ACC112 (cell line): ENCODE data around the gene S100G.
"Not testable (repeated sequence)": the region's sequence is repeated elsewhere in the genome, so short reads cannot be mapped to it uniquely, and the experiment has no call there.

Source experiments
- H2AFZ ChIP-seq: fragments of 200-600 bp; sonication (generic); one replicate; pipeline ENCODE4 v1.6.0; 2017; ENCODE audit warnings: antibody characterized with exemption, low read length; ENCODE audit not compliant: unreplicated experiment
- H3K27ac ChIP-seq: fragments of 200-600 bp; sonication (generic); 2 replicates; pipeline ENCODE4 v1.5.1; 2014; ENCODE audit warnings: low read depth, mild to moderate bottlenecking, antibody characterized with exemption, low read length, moderate library complexity
- H3K27me3 ChIP-seq: fragments of 200-600 bp; sonication (generic); 2 replicates; pipeline ENCODE4 v1.6.1; 2014; ENCODE audit warnings: mild to moderate bottlenecking, antibody characterized with exemption, low read length, moderate library complexity, mixed read lengths; ENCODE audit not compliant: insufficient read depth
- H3K36me3 ChIP-seq: fragments of 200-600 bp; sonication (generic); 2 replicates; pipeline ENCODE4 v1.6.1; 2016; ENCODE audit warnings: mild to moderate bottlenecking, antibody characterized with exemption, low read length, moderate library complexity, mixed read lengths; ENCODE audit not compliant: insufficient read depth
- H3K4me1 ChIP-seq: fragments of 200-600 bp; sonication (generic); one replicate; pipeline ENCODE4 v1.6.1; 2016; ENCODE audit warnings: low read length, mixed read lengths; ENCODE audit not compliant: insufficient read depth, unreplicated experiment, control insufficient read depth
- H3K4me3 ChIP-seq: fragments of 200-600 bp; sonication (generic); 2 replicates; pipeline ENCODE4 v1.5.1; 2014; ENCODE audit warnings: mild to moderate bottlenecking, low read depth, low read length
- H3K79me2 ChIP-seq: fragments of 200-600 bp; sonication (generic); one replicate; pipeline ENCODE4 v1.6.0; 2016; ENCODE audit warnings: low read length; ENCODE audit not compliant: control insufficient read depth, unreplicated experiment, insufficient read depth

The S100G gene

GRCh38 chrX:16649858-16650257, at the start of gene S100G:
S100G (plus strand) TSS chrX:16650158; CDS start chrX:16651007, 849 bp downstream.
- no peaks in the 10 kb centered on the region for H3K79me2 ChIP-seq
- H3K4me3 ChIP-seq = no peak within 1 kb of the TSS
- H3K36me3 ChIP-seq = peaks cover 6% of the 10 kb centered on the region; the same call in 1 of the 2 replicates
- no peak within 1 kb of the TSS for H2AFZ ChIP-seq
- no peaks in the 10 kb centered on the region for H3K27me3 ChIP-seq
- peaks cover 23% of the 10 kb centered on the region for H3K4me1 ChIP-seq
- H3K27ac ChIP-seq = no peak within 1 kb of the TSS

- Histone ChIP-seq H3K79me2 (no peaks in the 10 kb centered on the region), H3K4me1 (peaks cover 17% of the 10 kb centered on the region), H3K4me3 (no peak overlapping the region), H3K27ac (no peak overlapping the region), H3K27me3 (no peaks in the 10 kb centered on the region), H2AFZ (no peak overlapping the region), H3K36me3 (peaks cover under 1% of the 10 kb centered on the region; the same call in 1 of the 2 replicates)
Measured at GRCh38 chrX:16601885-16602284, 48.1 kb upstream of the S100G start.

- H3K4me1 ChIP-seq = peaks cover 17% of the 10 kb centered on the region
- not testable (repeated sequence) for H3K79me2 ChIP-seq, H3K27me3 ChIP-seq
Measured at GRCh38 chrX:16603235-16603634, 46.7 kb upstream of the S100G start.

GRCh38 chrX:16603822-16604221, 46.1 kb upstream of the S100G start:
- Histone ChIP-seq H3K27ac (peak overlapping the region; percentile 62), H2AFZ (no peak overlapping the region), H3K4me1 (peaks cover 17% of the 10 kb centered on the region), H3K79me2 (no peaks in the 10 kb centered on the region), H3K4me3 (no peak overlapping the region), H3K27me3 (no peaks in the 10 kb centered on the region), H3K36me3 (peaks cover 6% of the 10 kb centered on the region)

More at GRCh38 chrX:16603235-16603634, 46.7 kb upstream of the S100G start:
- not testable (repeated sequence) for H2AFZ ChIP-seq, H3K4me3 ChIP-seq, H3K36me3 ChIP-seq, H3K27ac ChIP-seq

- Histone ChIP-seq H3K27ac (peak overlapping the region; percentile 62), H2AFZ (peak overlapping the region; percentile 8), H3K27me3 (no peaks in the 10 kb centered on the region), H3K4me1 (peaks cover 18% of the 10 kb centered on the region), H3K36me3 (peaks cover 8% of the 10 kb centered on the region), H3K79me2 (no peaks in the 10 kb centered on the region), H3K4me3 (no peak overlapping the region)
Measured at GRCh38 chrX:16604337-16604736, 45.6 kb upstream of the S100G start.

GRCh38 chrX:16606142-16606720, 43.7 kb upstream of the S100G start:
- H3K36me3 ChIP-seq = peaks cover 8% of the 10 kb centered on the region
- no peaks in the 10 kb centered on the region for H3K27me3 ChIP-seq
- H3K27ac ChIP-seq = no peak overlapping the region
- H3K79me2 ChIP-seq = no peaks in the 10 kb centered on the region
- no peak overlapping the region for H3K4me3 ChIP-seq
- no peak overlapping the region for H2AFZ ChIP-seq
- peaks cover 32% of the 10 kb centered on the region for H3K4me1 ChIP-seq

GRCh38 chrX:16610121-16610621, 39.8 kb upstream of the S100G start:
- Histone ChIP-seq H3K4me1 (peaks cover 15% of the 10 kb centered on the region), H3K79me2 (no peaks in the 10 kb centered on the region), H3K36me3 (peaks cover 8% of the 10 kb centered on the region), H3K4me3 (no peak overlapping the region), H2AFZ (peak overlapping the region; percentile 38), H3K27ac (peak overlapping the region; percentile 86), H3K27me3 (no peaks in the 10 kb centered on the region)

GRCh38 chrX:16610654-16611053, 39.3 kb upstream of the S100G start:
- not testable (repeated sequence) for H2AFZ ChIP-seq, H3K27me3 ChIP-seq, H3K4me3 ChIP-seq, H3K79me2 ChIP-seq, H3K36me3 ChIP-seq
- Histone ChIP-seq H3K4me1 (peaks cover 15% of the 10 kb centered on the region), H3K27ac (peak overlapping the region; percentile 86)

- Histone ChIP-seq H3K27ac (no peak overlapping the region), H3K4me3 (no peak overlapping the region), H3K79me2 (no peaks in the 10 kb centered on the region), H3K36me3 (peaks cover 5% of the 10 kb centered on the region; the same call in 1 of the 2 replicates), H3K27me3 (no peaks in the 10 kb centered on the region), H2AFZ (no peak overlapping the region), H3K4me1 (peaks cover 15% of the 10 kb centered on the region)
Measured at GRCh38 chrX:16612257-16612897, 37.6 kb upstream of the S100G start.

- Histone ChIP-seq H3K4me3 (no peak overlapping the region), H3K27me3 (no peaks in the 10 kb centered on the region), H3K4me1 (no peaks in the 10 kb centered on the region), H3K79me2 (no peaks in the 10 kb centered on the region), H3K36me3 (no peaks in the 10 kb centered on the region; the same call in 1 of the 2 replicates), H3K27ac (no peak overlapping the region), H2AFZ (no peak overlapping the region)
Measured at GRCh38 chrX:16617382-16617781, 32.6 kb upstream of the S100G start.

GRCh38 chrX:16618422-16618821, 31.5 kb upstream of the S100G start:
- no peaks in the 10 kb centered on the region for H3K79me2 ChIP-seq
- H2AFZ ChIP-seq = no peak overlapping the region
- H3K27me3 ChIP-seq = no peaks in the 10 kb centered on the region
- H3K4me1 ChIP-seq = no peaks in the 10 kb centered on the region
- H3K27ac ChIP-seq = no peak overlapping the region
- no peaks in the 10 kb centered on the region; the same call in 1 of the 2 replicates for H3K36me3 ChIP-seq
- no peak overlapping the region for H3K4me3 ChIP-seq
